HepG2 (cell line): Measurements from ENCODE around the gene PHKB. TPM values are rescaled to one million over a fixed set of nuclear protein-coding genes. Genes with fewer than 3 reads are reported as not detected.
A peak's percentile ranks its signal among the peaks of the same experiment; 100 is the strongest.

Experiments
- ASH2L ChIP-seq: fragments of 300-600, 200-600 bp; sonication (generic); IDR thresholded peaks from 2 replicates; pipeline ENCODE4 v1.7.0; 2017; ENCODE audit warnings: low read depth, mild to moderate bottlenecking, moderate library complexity, mixed read lengths, low read length; ENCODE audit not compliant: insufficient read length
- ATAD3A ChIP-seq: sonication (generic); formaldehyde crosslinking; IDR thresholded peaks from 2 replicates; pipeline ENCODE4 v1.4.0; 2020; ENCODE audit warnings: missing genetic modification reagents
- CCDC6 ChIP-seq: sonication (generic); formaldehyde crosslinking; IDR thresholded peaks from 2 replicates; pipeline ENCODE4 v1.8.1; 2022; ENCODE audit warnings: mild to moderate bottlenecking, missing genetic modification reagents, moderate library complexity
- DNMT3B ChIP-seq: conservative IDR thresholded peaks from 2 replicates; pipeline ENCODE4 v1.6.1; 2016; ENCODE audit warnings: missing biosample characterization, control low read depth
- GLMP ChIP-seq: sonication (generic); formaldehyde crosslinking; IDR thresholded peaks from 2 replicates; pipeline ENCODE4 v1.9.0; 2021; ENCODE audit warnings: missing genetic modification reagents, mild to moderate bottlenecking, borderline replicate concordance
- HHEX ChIP-seq: IDR thresholded peaks from 2 replicates; pipeline ENCODE4 v1.6.1; 2016; ENCODE audit warnings: control low read depth
- HNRNPL ChIP-seq: fragments of 200-400 bp; formaldehyde crosslinking; IDR thresholded peaks from 2 replicates; pipeline ENCODE4 v1.6.1; 2017; ENCODE audit warnings: mild to moderate bottlenecking, low read depth, low read length
- KLF16 ChIP-seq, 2 experiments: sonication (generic) in 1 of 2; formaldehyde crosslinking in 1 of 2; IDR thresholded peaks; 2 replicates each; pipeline versions ENCODE4 v1.6.1 to v1.8.0; 2016 to 2023; ENCODE audit warnings: missing genetic modification reagents in 2 of 2, missing compliant biosample characterization in 1 of 2
- MAZ ChIP-seq, 2 experiments: sonication (generic) in 1 of 2; formaldehyde crosslinking in 1 of 2; IDR thresholded peaks; 2 replicates each; pipeline versions ENCODE4 v1.5.0 to v1.6.1; 2012 to 2020; ENCODE audit warnings: low read depth in 2 of 2, mild to moderate bottlenecking in 2 of 2, borderline replicate concordance in 1 of 2, improper control_type of control experiment in 1 of 2, low read length in 1 of 2, missing genetic modification reagents in 1 of 2, moderate library complexity in 1 of 2
- MZF1 ChIP-seq: sonication (generic); formaldehyde crosslinking; IDR thresholded peaks from 2 replicates; pipeline ENCODE4 v1.8.1; 2023; ENCODE audit warnings: mild to moderate bottlenecking, missing genetic modification reagents, borderline replicate concordance
- TBX3 ChIP-seq: fragments of 450-650 bp; IDR thresholded peaks from 2 replicates; pipeline ENCODE4 v1.6.1; 2017; ENCODE audit warnings: antibody characterized with exemption, mild to moderate bottlenecking, inconsistent platforms, borderline replicate concordance
- ZBTB39 ChIP-seq: sonication (generic); formaldehyde crosslinking; IDR thresholded peaks from 2 replicates; pipeline ENCODE4 v1.5.0; 2020; ENCODE audit warnings: missing genetic modification reagents
- ZC3H13 ChIP-seq: sonication (generic); formaldehyde crosslinking; IDR thresholded peaks from 2 replicates; pipeline ENCODE4 v1.8.1; 2023; ENCODE audit warnings: mild to moderate bottlenecking, missing genetic modification reagents, moderate library complexity
- ZNF10 ChIP-seq: sonication (generic); formaldehyde crosslinking; IDR thresholded peaks from 2 replicates; pipeline ENCODE4 v1.4.0; 2020; ENCODE audit warnings: mild to moderate bottlenecking, low read depth, missing genetic modification reagents, borderline replicate concordance
- ZNF224 ChIP-seq: sonication (generic); formaldehyde crosslinking; IDR thresholded peaks from 2 replicates; pipeline ENCODE4 v1.5.0; 2020; ENCODE audit warnings: mild to moderate bottlenecking, missing genetic modification reagents
- ZNF609 ChIP-seq: sonication (generic); formaldehyde crosslinking; IDR thresholded peaks from 2 replicates; pipeline ENCODE4 v1.4.0; 2020; ENCODE audit warnings: mild to moderate bottlenecking, missing genetic modification reagents, borderline replicate concordance
- ZNF678 ChIP-seq: sonication (generic); formaldehyde crosslinking; IDR thresholded peaks from 2 replicates; pipeline ENCODE4 v1.4.0; 2020; ENCODE audit warnings: mild to moderate bottlenecking, missing genetic modification reagents
- ZNF766 ChIP-seq: sonication (generic); formaldehyde crosslinking; IDR thresholded peaks from 2 replicates; pipeline ENCODE4 v1.5.0; 2020; ENCODE audit warnings: missing genetic modification reagents, borderline replicate concordance
- ZNF816 ChIP-seq: sonication (generic); formaldehyde crosslinking; IDR thresholded peaks from 2 replicates; pipeline ENCODE4 v1.8.0; 2022; ENCODE audit warnings: missing genetic modification reagents, mild to moderate bottlenecking, borderline replicate concordance
- polyA plus RNA-seq, 8 experiments: library from polyadenylated mRNA; depleted of rRNA in 3 of 8; stranded (reverse) in 7 of 8; unstranded in 1 of 8; fragments of >200 nt; fragmentation: Illumina TruSeq in 4 of 8; extraction: Trizol in 4 of 8; gene quantifications; 2 replicates each; pipeline versions ENCODE4 v1.2.1 to v1.2.3, GENCODE V29; 2011 to 2016; ENCODE audit warnings: low read depth in 4 of 8, missing spikeins in 1 of 8, mixed read lengths in 1 of 8; ENCODE audit not compliant: insufficient read depth in 1 of 8
- total RNA-seq, 5 experiments: library from RNA; depleted of rRNA; stranded (reverse); fragments of >200 nt; fragmentation: Illumina TruSeq; extraction: Trizol; gene quantifications; 2 replicates each; pipeline ENCODE4 v1.2.3, GENCODE V29; 2016; ENCODE audit warnings: low read depth in 1 of 5
- TF ChIP-seq, protein P1 (sequence below): sonication (generic); IDR thresholded peaks from 2 replicates; pipeline ENCODE4 v1.6.1; 2016; ENCODE audit warnings: low read depth, borderline replicate concordance

The PHKB gene
- total and polyA plus RNA-seq, 2 of the 13 experiments (the other 11 are each of a cell fraction or from before 2014, with no cell fraction given): 66.0 to 80.8 TPM

- TF ChIP-seq ZNF609 (CRISPR knock-in tag): peak; percentile 22; the same call in 1 of the 2 replicates
- TF ChIP-seq KLF16 (CRISPR knock-in tag; IDR thresholded peaks at IDR 0.05): peak in 1 of 2 experiments; percentile 57; a peak in 2 of 4 replicates
- 0 out of 2 replicates have a peak, but pooled peaks have one; percentile 57 for TF ChIP-seq ZNF816 (CRISPR knock-in tag)
- TF ChIP-seq MZF1: no peak
- TF ChIP-seq DNMT3B (CRISPR knock-in tag): no peak
- TF ChIP-seq ZC3H13 (CRISPR knock-in tag): no peak
- TF ChIP-seq ZNF766 (CRISPR knock-in tag): no peak
- TF ChIP-seq CCDC6 (CRISPR knock-in tag): 0 out of 2 replicates have a peak, but pooled peaks have one; percentile 60
- no peak for TF ChIP-seq ZBTB39 (CRISPR knock-in tag)
- TF ChIP-seq, protein P1, sequence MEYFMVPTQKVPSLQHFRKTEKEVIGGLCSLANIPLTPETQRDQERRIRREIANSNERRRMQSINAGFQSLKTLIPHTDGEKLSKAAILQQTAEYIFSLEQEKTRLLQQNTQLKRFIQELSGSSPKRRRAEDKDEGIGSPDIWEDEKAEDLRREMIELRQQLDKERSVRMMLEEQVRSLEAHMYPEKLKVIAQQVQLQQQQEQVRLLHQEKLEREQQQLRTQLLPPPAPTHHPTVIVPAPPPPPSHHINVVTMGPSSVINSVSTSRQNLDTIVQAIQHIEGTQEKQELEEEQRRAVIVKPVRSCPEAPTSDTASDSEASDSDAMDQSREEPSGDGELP: peak; percentile 61; the same call in 1 of the 2 replicates
- TF ChIP-seq TBX3: no peak
- TF ChIP-seq GLMP: no peak
- TF ChIP-seq HHEX (CRISPR knock-in tag): 0 out of 2 replicates have a peak, but pooled peaks have one; percentile 63
- no peak for TF ChIP-seq HNRNPL
- no peak for TF ChIP-seq ZNF678 (CRISPR knock-in tag)
- peak; percentile 90 for TF ChIP-seq ASH2L
- TF ChIP-seq MAZ (IDR thresholded peaks at IDR 0.05; ENCODE audit: borderline replicate concordance, low read depth, low read length): no peak
- no peak for TF ChIP-seq MAZ (CRISPR knock-in tag; IDR thresholded peaks at IDR 0.05; ENCODE audit: low read depth)
- no peak for TF ChIP-seq ZNF10
- TF ChIP-seq ATAD3A: no peak
- TF ChIP-seq ZNF224 (CRISPR knock-in tag): no peak
Observed at GRCh38 chr16:47499700-47500264, 38.7 kb downstream of the PHKB start (continued).
